K562 (cell line): ENCODE results near the gene DNAAF6. TPM values are rescaled to one million over a fixed set of nuclear protein-coding genes. Genes with fewer than 3 reads are reported as not detected.

Experiments
- CBX1 ChIP-seq: sonication (generic); IDR thresholded peaks from 2 replicates; pipeline ENCODE4 v1.6.1; 2016; ENCODE audit warnings: antibody characterized with exemption, low read depth, mild to moderate bottlenecking
- CREM ChIP-seq: IDR thresholded peaks from 2 replicates; pipeline ENCODE4 v1.6.1; 2014; ENCODE audit warnings: antibody characterized with exemption, low read depth
- DPF2 ChIP-seq: fragments of 450-650 bp; IDR thresholded peaks from 2 replicates; pipeline ENCODE4 v1.6.1; 2016
- ETV1 ChIP-seq: fragments of 450-650 bp; conservative IDR thresholded peaks from 2 replicates; pipeline ENCODE4 v1.6.1; 2016; ENCODE audit warnings: missing genetic modification characterization, control low read depth, low read depth, missing compliant biosample characterization
- FOXJ2 ChIP-seq: fragments of 200-800 bp; sonication (Bioruptor generic); IDR thresholded peaks from 2 replicates; pipeline ENCODE4 v1.6.1; 2016; ENCODE audit warnings: missing genetic modification characterization, missing compliant biosample characterization
- HDAC1 ChIP-seq, 2 experiments: fragments of 450-650 bp; IDR thresholded peaks; 2 replicates each; pipeline ENCODE4 v1.6.1; 2016 to 2017; ENCODE audit warnings: inconsistent platforms in 1 of 2, mild to moderate bottlenecking in 1 of 2, moderate library complexity in 1 of 2
- HDGF ChIP-seq: fragments of 450-650 bp; IDR thresholded peaks from 2 replicates; pipeline ENCODE4 v1.6.1; 2016
- HLTF ChIP-seq: fragments of 450-650 bp; IDR thresholded peaks from 2 replicates; pipeline ENCODE4 v1.6.1; 2016
- KDM1A ChIP-seq, 2 experiments: fragments of 450-650 bp; IDR thresholded peaks; 2 replicates each; pipeline ENCODE4 v1.6.1; 2016; ENCODE audit warnings: mild to moderate bottlenecking in 2 of 2
- NFE2L1 ChIP-seq: fragments of 450-650 bp; IDR thresholded peaks from 2 replicates; pipeline ENCODE4 v1.6.1; 2016; ENCODE audit warnings: missing genetic modification characterization, low read depth, mild to moderate bottlenecking, missing compliant biosample characterization, moderate library complexity, borderline replicate concordance
- PHF8 ChIP-seq: fragments of 200-600 bp; sonication (generic); IDR thresholded peaks from 2 replicates; pipeline ENCODE4 v1.6.1; 2012; ENCODE audit warnings: mixed run types, mild to moderate bottlenecking, inconsistent platforms, low read length, moderate library complexity, borderline replicate concordance
- PREB ChIP-seq: sonication (generic); formaldehyde crosslinking; IDR thresholded peaks from 2 replicates; pipeline ENCODE4 v1.8.1; 2023; ENCODE audit warnings: mild to moderate bottlenecking, missing genetic modification reagents
- RCOR1 ChIP-seq, 2 experiments: IDR thresholded peaks; 2 replicates each; pipeline ENCODE4 v1.6.1; 2012; ENCODE audit warnings: low read depth in 2 of 2, low read length in 2 of 2, borderline replicate concordance in 1 of 2, improper control_type of control experiment in 1 of 2
- SMARCA4 ChIP-seq: fragments of 450-650 bp; IDR thresholded peaks from 2 replicates; pipeline ENCODE4 v1.6.1; 2016
- SMARCE1 ChIP-seq: fragments of 450-650 bp; IDR thresholded peaks from 2 replicates; pipeline ENCODE4 v1.7.1; 2016; ENCODE audit warnings: mild to moderate bottlenecking
- SOX6 ChIP-seq: fragments of 450-650 bp; IDR thresholded peaks from 2 replicates; pipeline ENCODE4 v1.6.1; 2014; ENCODE audit warnings: mild to moderate bottlenecking
- STAT6 ChIP-seq: sonication (generic); formaldehyde crosslinking; IDR thresholded peaks from 2 replicates; pipeline ENCODE4 v1.8.1; 2023; ENCODE audit warnings: mild to moderate bottlenecking, missing genetic modification reagents
- TAF9B ChIP-seq: fragments of 450-650 bp; IDR thresholded peaks from 2 replicates; pipeline ENCODE4 v1.6.1; 2018; ENCODE audit warnings: mild to moderate bottlenecking; ENCODE audit not compliant: partially characterized antibody
- ZHX1 ChIP-seq: fragments of 150-350 bp; conservative IDR thresholded peaks from 2 replicates; pipeline ENCODE4 v1.6.1; 2014; ENCODE audit warnings: low read length
- ZKSCAN3 ChIP-seq: fragments of 250-450 bp; sonication (Bioruptor Pico); IDR thresholded peaks from 2 replicates; pipeline ENCODE4 v1.4.0; 2020
- ZNF23 ChIP-seq: fragments of 250-450 bp; sonication (Bioruptor Pico); IDR thresholded peaks from 2 replicates; pipeline ENCODE4 v1.4.0; 2020; ENCODE audit warnings: mild to moderate bottlenecking
- ZNF507 ChIP-seq: conservative IDR thresholded peaks from 2 replicates; pipeline ENCODE4 v1.6.1; 2017; ENCODE audit warnings: missing genetic modification characterization, missing compliant biosample characterization
- ZNF780A ChIP-seq: fragments of 250-450 bp; sonication (Bioruptor Pico); IDR thresholded peaks from 2 replicates; pipeline ENCODE4 v1.5.0; 2021; ENCODE audit warnings: mild to moderate bottlenecking
- polyA plus RNA-seq, 8 experiments: library from polyadenylated mRNA; depleted of rRNA in 4 of 8; stranded (reverse) in 5 of 8; unstranded in 3 of 8; fragments of >200 nt; fragmentation: Nextera tagmentation in 2 of 8; fragmentation: Illumina TruSeq in 1 of 8; extraction: Ambion mirVana in 2 of 8; extraction: Trizol in 1 of 8; gene quantifications; 2 replicates each; pipeline versions ENCODE4 v1.2.1 to v1.2.3, GENCODE V29; 2011 to 2014; ENCODE audit warnings: inconsistent platforms in 1 of 8, missing spikeins in 1 of 8
- total RNA-seq, 7 experiments: library from RNA; depleted of rRNA in 6 of 7; stranded (reverse); fragments of >200 nt in 6 of 7; fragmentation: Illumina TruSeq in 2 of 7; extraction: Trizol in 2 of 7; gene quantifications; 2 replicates each; pipeline versions ENCODE4 v1.2.1 to v1.2.3, GENCODE V29; 2011 to 2021; ENCODE audit warnings: low replicate concordance in 1 of 7

The DNAAF6 gene
- total and polyA plus RNA-seq, 9 of the 15 experiments (the other 6 are each of a cell fraction or from before 2014, with no cell fraction given) = 0.04 to 0.17 (median 0.14) TPM; not detected in 4

GRCh38 chrX:107204068-107204605 is 2.3 kb upstream of the DNAAF6 start (continued):
- TF ChIP-seq STAT6 (CRISPR knock-in tag) (no peak), HDAC1 (IDR thresholded peaks at IDR 0.05) (0 out of 4 replicates have a peak, but pooled peaks of 1 of the 2 experiments have one; percentile 27), ZKSCAN3 (CRISPR knock-in tag) (no peak), KDM1A (IDR thresholded peaks at IDR 0.05) (peak; percentile 45 to 62), FOXJ2 (tag) (no peak), ZNF23 (CRISPR knock-in tag) (no peak), SMARCA4 (0 out of 2 replicates have a peak, but pooled peaks have one; percentile 32), HLTF (no peak), PHF8 (no peak), TAF9B (no peak), SOX6 (peak; percentile 15; the same call in 1 of the 2 replicates), CREM (no peak), HDGF (no peak), ZHX1 (no peak), RCOR1 (IDR thresholded peaks at IDR 0.05; ENCODE audit: borderline replicate concordance in 1 of 2, low read depth in 2 of 2, low read length in 2 of 2) (peak in 1 of 2 experiments; percentile 24; a peak in 1 of 4 replicates), ETV1 (tag) (0 out of 2 replicates have a peak, but pooled peaks have one; percentile 17), NFE2L1 (no peak), SMARCE1 (0 out of 2 replicates have a peak, but pooled peaks have one; percentile 33), ZNF780A (no peak), ZNF507 (peak; percentile 54), CBX1 (no peak), PREB (no peak), DPF2 (peak; percentile 44; the same call in 1 of the 2 replicates)
